ENCODE measurements around the gene NUP210. TPM values are rescaled to one million over a fixed set of nuclear protein-coding genes. Genes with fewer than 3 reads are reported as not detected.

NUP210 gene
- total RNA-seq, 1 donor from 2014 or later = 3.7 TPM

- peaks cover 0 to 4% (median 0%) of the 10 kb centered on the region in 3 donors for H3K9me3 ChIP-seq (ENCODE audit: control insufficient read depth in 3 of 3, low read length in 3 of 3)
- no peak overlapping the region for H3K9ac ChIP-seq (ENCODE audit: low read depth in 1 of 3, low read length in 3 of 3)
- H3K4me3 ChIP-seq (ENCODE audit: low read length in 3 of 3) = no peak overlapping the region
- H3K27ac ChIP-seq (ENCODE audit: low read depth, low read length) = no peak overlapping the region
- no peaks in the 10 kb centered on the region for H3K27me3 ChIP-seq (ENCODE audit: control insufficient read depth in 3 of 3, insufficient read depth in 3 of 3, low read length in 3 of 3)
- peaks cover 0 to 3% (median 2%) of the 10 kb centered on the region in 3 donors for H3K4me1 ChIP-seq (ENCODE audit: control insufficient read depth in 3 of 3, insufficient read depth in 3 of 3, low read length in 3 of 3)
- H3K36me3 ChIP-seq (ENCODE audit: control insufficient read depth in 3 of 3, insufficient read depth in 3 of 3, low read length in 3 of 3) = peaks cover 0 to 14% (median 4%) of the 10 kb centered on the region in 3 donors
These were observed 20.5 kb downstream of the NUP210 start for GRCh38 chr3:13399603-13400002.

DNA sequence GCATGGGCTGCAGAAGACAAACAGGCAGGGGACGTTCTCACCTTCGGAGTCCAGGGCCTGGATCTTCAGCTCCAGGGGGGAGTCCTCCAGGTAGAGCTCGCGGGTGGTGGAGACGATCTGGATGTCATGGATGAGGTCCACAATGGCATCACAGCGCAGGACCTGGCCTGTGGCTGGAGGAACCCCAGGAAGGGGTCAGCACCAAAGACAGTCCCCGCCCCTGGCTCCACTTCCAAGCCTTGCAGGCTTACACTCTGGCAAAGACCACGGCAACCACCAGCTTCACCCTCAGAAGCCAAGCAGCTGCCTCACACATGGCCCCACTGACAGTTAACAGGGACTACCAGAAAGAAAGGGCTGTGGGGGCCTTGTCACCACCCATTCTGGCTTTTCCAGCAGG is 22.8 kb downstream of the NUP210 start:
- Histone ChIP-seq H3K36me3 (ENCODE audit: control insufficient read depth in 3 of 3, insufficient read depth in 3 of 3, low read length in 3 of 3) (peaks cover 0 to 14% (median 11%) of the 10 kb centered on the region in 3 donors), H3K9me3 (ENCODE audit: control insufficient read depth in 3 of 3, low read length in 3 of 3) (no peaks in the 10 kb centered on the region), H3K27ac (ENCODE audit: low read depth, low read length) (no peak overlapping the region), H3K4me1 (ENCODE audit: control insufficient read depth in 3 of 3, insufficient read depth in 3 of 3, low read length in 3 of 3) (peaks cover 0 to 3% (median 2%) of the 10 kb centered on the region in 3 donors), H3K27me3 (ENCODE audit: control insufficient read depth in 3 of 3, insufficient read depth in 3 of 3, low read length in 3 of 3) (no peaks in the 10 kb centered on the region), H3K9ac (ENCODE audit: low read depth in 1 of 3, low read length in 3 of 3) (peak overlapping the region in 1 of 3 donors; percentile 25), H3K4me3 (ENCODE audit: low read length in 3 of 3) (no peak overlapping the region)

DNA sequence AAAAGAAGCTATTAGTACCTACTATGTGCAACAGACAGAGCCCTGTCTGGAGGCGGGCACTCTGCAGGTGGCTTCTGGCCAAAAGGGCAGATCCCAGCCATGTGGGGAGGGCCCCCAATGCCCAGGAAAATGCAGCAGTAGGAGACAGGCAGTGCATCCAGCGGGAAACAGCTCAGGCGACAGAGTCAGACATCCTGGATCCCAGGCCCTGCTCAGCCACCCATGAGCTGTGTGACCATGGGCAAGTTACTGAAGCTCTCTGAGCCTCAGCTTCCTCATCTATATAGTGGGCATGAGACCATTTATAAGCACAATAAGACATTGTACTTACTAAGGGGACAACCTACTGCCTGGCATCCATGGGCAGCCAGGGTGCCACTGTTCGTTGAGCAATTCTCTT is 25.8 kb downstream of the NUP210 start:
- H3K9ac ChIP-seq (ENCODE audit: low read depth in 1 of 3, low read length in 3 of 3) = no peak overlapping the region
- H3K27ac ChIP-seq (ENCODE audit: low read depth, low read length) = no peak overlapping the region
- peaks cover 0 to 3% (median 2%) of the 10 kb centered on the region in 3 donors for H3K4me1 ChIP-seq (ENCODE audit: control insufficient read depth in 3 of 3, insufficient read depth in 3 of 3, low read length in 3 of 3)
- no peaks in the 10 kb centered on the region for H3K27me3 ChIP-seq (ENCODE audit: control insufficient read depth in 3 of 3, insufficient read depth in 3 of 3, low read length in 3 of 3)
- no peaks in the 10 kb centered on the region for H3K9me3 ChIP-seq (ENCODE audit: control insufficient read depth in 3 of 3, low read length in 3 of 3)
- peaks cover 0 to 21% (median 19%) of the 10 kb centered on the region in 3 donors for H3K36me3 ChIP-seq (ENCODE audit: control insufficient read depth in 3 of 3, insufficient read depth in 3 of 3, low read length in 3 of 3)
- H3K4me3 ChIP-seq (ENCODE audit: low read length in 3 of 3) = no peak overlapping the region

GRCh38 chr3:13393427-13394360 is 26.4 kb downstream of the NUP210 start:
- peaks cover 0 to 21% (median 19%) of the 10 kb centered on the region in 3 donors for H3K36me3 ChIP-seq (ENCODE audit: control insufficient read depth in 3 of 3, insufficient read depth in 3 of 3, low read length in 3 of 3)
- H3K4me3 ChIP-seq (ENCODE audit: low read length in 3 of 3) = no peak overlapping the region
- peak overlapping the region in 1 of 3 donors; percentile 25 for H3K9ac ChIP-seq (ENCODE audit: low read depth in 1 of 3, low read length in 3 of 3)
- H3K27ac ChIP-seq (ENCODE audit: low read depth, low read length) = no peak overlapping the region
- peaks cover 0 to 3% (median 2%) of the 10 kb centered on the region in 3 donors for H3K4me1 ChIP-seq (ENCODE audit: control insufficient read depth in 3 of 3, insufficient read depth in 3 of 3, low read length in 3 of 3)
- H3K9me3 ChIP-seq (ENCODE audit: control insufficient read depth in 3 of 3, low read length in 3 of 3) = no peaks in the 10 kb centered on the region
- no peaks in the 10 kb centered on the region for H3K27me3 ChIP-seq (ENCODE audit: control insufficient read depth in 3 of 3, insufficient read depth in 3 of 3, low read length in 3 of 3)

GRCh38 chr3:13391308-13391707 is 28.8 kb downstream of the NUP210 start:
- Histone ChIP-seq H3K36me3 (ENCODE audit: control insufficient read depth in 3 of 3, insufficient read depth in 3 of 3, low read length in 3 of 3) (peaks cover 7 to 32% (median 26%) of the 10 kb centered on the region in 3 donors), H3K4me1 (ENCODE audit: control insufficient read depth in 3 of 3, insufficient read depth in 3 of 3, low read length in 3 of 3) (no peaks in the 10 kb centered on the region), H3K27me3 (ENCODE audit: control insufficient read depth in 3 of 3, insufficient read depth in 3 of 3, low read length in 3 of 3) (no peaks in the 10 kb centered on the region), H3K27ac (ENCODE audit: low read depth, low read length) (no peak overlapping the region), H3K9ac (ENCODE audit: low read depth in 1 of 3, low read length in 3 of 3) (no peak overlapping the region), H3K9me3 (ENCODE audit: control insufficient read depth in 3 of 3, low read length in 3 of 3) (no peaks in the 10 kb centered on the region), H3K4me3 (ENCODE audit: low read length in 3 of 3) (no peak overlapping the region)

GRCh38 chr3:13389378-13389777 is 30.7 kb downstream of the NUP210 start:
- H3K27ac ChIP-seq (ENCODE audit: low read depth, low read length) = no peak overlapping the region
- H3K27me3 ChIP-seq (ENCODE audit: control insufficient read depth in 3 of 3, insufficient read depth in 3 of 3, low read length in 3 of 3) = no peaks in the 10 kb centered on the region
- no peaks in the 10 kb centered on the region for H3K4me1 ChIP-seq (ENCODE audit: control insufficient read depth in 3 of 3, insufficient read depth in 3 of 3, low read length in 3 of 3)
- H3K4me3 ChIP-seq (ENCODE audit: low read length in 3 of 3) = no peak overlapping the region
- H3K36me3 ChIP-seq (ENCODE audit: control insufficient read depth in 3 of 3, insufficient read depth in 3 of 3, low read length in 3 of 3) = peaks cover 13 to 37% (median 31%) of the 10 kb centered on the region in 3 donors
- H3K9ac ChIP-seq (ENCODE audit: low read depth in 1 of 3, low read length in 3 of 3) = no peak overlapping the region
- no peaks in the 10 kb centered on the region for H3K9me3 ChIP-seq (ENCODE audit: control insufficient read depth in 3 of 3, low read length in 3 of 3)

DNA sequence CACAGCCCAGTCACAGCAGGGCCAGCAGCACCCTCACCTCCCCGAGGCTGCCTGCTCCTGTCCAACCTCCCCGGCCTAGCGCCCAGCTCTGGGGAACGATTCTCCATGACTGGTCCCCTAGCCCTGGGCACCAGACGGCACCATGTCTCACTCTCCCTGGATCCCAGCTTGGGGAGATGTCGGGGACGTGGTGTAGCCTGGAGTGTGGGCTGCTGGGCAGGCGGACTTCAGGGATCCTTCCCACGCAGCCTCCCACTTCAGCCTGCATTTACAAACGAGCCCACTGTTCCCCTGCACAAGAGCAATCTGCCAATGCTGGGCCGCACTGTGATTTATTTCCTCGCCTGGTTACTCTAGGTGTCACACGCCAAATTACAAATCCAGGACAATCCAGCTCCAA is 31.3 kb downstream of the NUP210 start:
- H3K9ac ChIP-seq (ENCODE audit: low read depth in 1 of 3, low read length in 3 of 3) = no peak overlapping the region
- no peaks in the 10 kb centered on the region for H3K4me1 ChIP-seq (ENCODE audit: control insufficient read depth in 3 of 3, insufficient read depth in 3 of 3, low read length in 3 of 3)
- no peaks in the 10 kb centered on the region for H3K27me3 ChIP-seq (ENCODE audit: control insufficient read depth in 3 of 3, insufficient read depth in 3 of 3, low read length in 3 of 3)
- H3K27ac ChIP-seq (ENCODE audit: low read depth, low read length) = no peak overlapping the region
- peaks cover 13 to 37% (median 29%) of the 10 kb centered on the region in 3 donors for H3K36me3 ChIP-seq (ENCODE audit: control insufficient read depth in 3 of 3, insufficient read depth in 3 of 3, low read length in 3 of 3)
- no peaks in the 10 kb centered on the region for H3K9me3 ChIP-seq (ENCODE audit: control insufficient read depth in 3 of 3, low read length in 3 of 3)
- H3K4me3 ChIP-seq (ENCODE audit: low read length in 3 of 3) = no peak overlapping the region

GRCh38 chr3:13385373-13385965 is 34.7 kb downstream of the NUP210 start:
- Histone ChIP-seq H3K9ac (ENCODE audit: low read depth in 1 of 3, low read length in 3 of 3) (no peak overlapping the region), H3K36me3 (ENCODE audit: control insufficient read depth in 3 of 3, insufficient read depth in 3 of 3, low read length in 3 of 3) (peaks cover 14 to 35% (median 18%) of the 10 kb centered on the region in 3 donors), H3K27ac (ENCODE audit: low read depth, low read length) (no peak overlapping the region), H3K4me1 (ENCODE audit: control insufficient read depth in 3 of 3, insufficient read depth in 3 of 3, low read length in 3 of 3) (no peaks in the 10 kb centered on the region), H3K4me3 (ENCODE audit: low read length in 3 of 3) (no peak overlapping the region), H3K9me3 (ENCODE audit: control insufficient read depth in 3 of 3, low read length in 3 of 3) (no peaks in the 10 kb centered on the region), H3K27me3 (ENCODE audit: control insufficient read depth in 3 of 3, insufficient read depth in 3 of 3, low read length in 3 of 3) (no peaks in the 10 kb centered on the region)

DNA sequence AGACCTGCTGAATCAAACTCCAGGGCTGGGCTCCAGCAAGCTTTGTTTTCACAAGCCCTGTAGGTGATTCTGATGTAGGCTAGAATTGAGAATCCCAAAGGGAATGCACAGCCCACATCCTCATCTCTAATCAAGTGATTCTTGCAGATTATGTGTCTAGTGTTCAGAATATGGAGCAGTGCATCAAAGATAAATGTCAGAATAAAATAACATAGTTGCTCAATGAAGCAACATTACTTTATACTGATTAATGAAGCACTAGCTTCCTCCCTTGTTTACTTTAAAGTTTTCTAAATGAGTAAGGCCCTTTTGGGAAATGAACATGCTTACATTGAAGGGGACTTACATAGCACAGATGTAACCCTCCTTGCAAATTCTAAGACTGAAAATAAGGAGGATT is 39.2 kb downstream of the NUP210 start:
- no peaks in the 10 kb centered on the region for H3K9me3 ChIP-seq (ENCODE audit: control insufficient read depth in 3 of 3, low read length in 3 of 3)
- H3K9ac ChIP-seq (ENCODE audit: low read depth in 1 of 3, low read length in 3 of 3) = no peak overlapping the region
- H3K27ac ChIP-seq (ENCODE audit: low read depth, low read length) = no peak overlapping the region
- H3K4me3 ChIP-seq (ENCODE audit: low read length in 3 of 3) = no peak overlapping the region
- H3K27me3 ChIP-seq (ENCODE audit: control insufficient read depth in 3 of 3, insufficient read depth in 3 of 3, low read length in 3 of 3) = no peaks in the 10 kb centered on the region
- peaks cover 4 to 14% (median 12%) of the 10 kb centered on the region in 3 donors for H3K36me3 ChIP-seq (ENCODE audit: control insufficient read depth in 3 of 3, insufficient read depth in 3 of 3, low read length in 3 of 3)
- peaks cover 0 to 2% (median 0%) of the 10 kb centered on the region in 3 donors for H3K4me1 ChIP-seq (ENCODE audit: control insufficient read depth in 3 of 3, insufficient read depth in 3 of 3, low read length in 3 of 3)

Data from skeletal muscle tissue (tissue), 4 donors.